Measurements from ENCODE around the gene CCDC142.

GRCh38 chr2:74457129-74457548 is 25.7 kb downstream of the CCDC142 start:
- no peak for TF ChIP-seq CTCF (conservative IDR thresholded peaks at IDR 0.05; ENCODE audit: low read depth, low read length)
- TF ChIP-seq EZH2 (IDR thresholded peaks at IDR 0.05; ENCODE audit: borderline replicate concordance, low read depth, low read length, poor library complexity, severe bottlenecking): no peak
